NCI-H82 treated with DMSO at 0.1 percent for 48 hours (cell line): ENCODE measurements around the gene ACSF3.
A peak's percentile ranks its signal among the peaks of the same experiment; 100 is the strongest.

ENCODE experiments used
- DNase-seq: peaks from one replicate; lab custom pipeline; 2025; ENCODE audit not compliant: unreplicated experiment; lab: John Stamatoyannopoulos, UW

The ACSF3 gene

GRCh38 chr16:89093602-89094251 lies at the start of gene ACSF3:
Gene ACSF3 (plus strand): TSS chr16:89093852. CDS start chr16:89100682, 6,830 bp downstream.
- DNase-seq = no peak

- no peak for DNase-seq
These were observed 49.1 kb upstream of the ACSF3 start for GRCh38 chr16:89044418-89045180.

GRCh38 chr16:89045181-89045815 lies 48.4 kb upstream of the ACSF3 start:
- no peak for DNase-seq

GRCh38 chr16:89045881-89046280 lies 47.8 kb upstream of the ACSF3 start:
- DNase-seq = no peak

- DNase-seq = no peak
These were observed 47.2 kb upstream of the ACSF3 start for GRCh38 chr16:89046491-89046890.

- DNase-seq = no peak
These were observed 46.1 kb upstream of the ACSF3 start for GRCh38 chr16:89047331-89048089.

GRCh38 chr16:89048090-89048725 lies 45.4 kb upstream of the ACSF3 start:
- DNase-seq = no peak

- DNase-seq = no peak
These were observed 44.7 kb upstream of the ACSF3 start for GRCh38 chr16:89048871-89049422.

- DNase-seq = no peak
These were observed 44.1 kb upstream of the ACSF3 start for GRCh38 chr16:89049484-89050118.

- DNase-seq = no peak
These were observed 43.4 kb upstream of the ACSF3 start for GRCh38 chr16:89050119-89050867.

- DNase-seq = no peak
These were observed 42.8 kb upstream of the ACSF3 start for GRCh38 chr16:89050868-89051311.

- DNase-seq = no peak
These were observed 42.0 kb upstream of the ACSF3 start for GRCh38 chr16:89051521-89052166.

- no peak for DNase-seq
These were observed 41.3 kb upstream of the ACSF3 start for GRCh38 chr16:89052191-89052889.

- peak; percentile 21 for DNase-seq
These were observed 40.5 kb upstream of the ACSF3 start for GRCh38 chr16:89052890-89053724.

- DNase-seq = no peak
These were observed 40.0 kb upstream of the ACSF3 start for GRCh38 chr16:89053725-89054029.

GRCh38 chr16:89054261-89054661 lies 39.4 kb upstream of the ACSF3 start:
- DNase-seq = no peak

- no peak for DNase-seq
These were observed 38.9 kb upstream of the ACSF3 start for GRCh38 chr16:89054714-89055113.

- no peak for DNase-seq
These were observed 38.3 kb upstream of the ACSF3 start for GRCh38 chr16:89055313-89055712.
